ENCODE results near the gene ABLIM2. TPM values are rescaled to one million over a fixed set of nuclear protein-coding genes. Genes with fewer than 3 reads are reported as not detected.

The ABLIM2 gene
- polyA plus RNA-seq, 3 donors, result 0.21 TPM; not detected in 2

DNA sequence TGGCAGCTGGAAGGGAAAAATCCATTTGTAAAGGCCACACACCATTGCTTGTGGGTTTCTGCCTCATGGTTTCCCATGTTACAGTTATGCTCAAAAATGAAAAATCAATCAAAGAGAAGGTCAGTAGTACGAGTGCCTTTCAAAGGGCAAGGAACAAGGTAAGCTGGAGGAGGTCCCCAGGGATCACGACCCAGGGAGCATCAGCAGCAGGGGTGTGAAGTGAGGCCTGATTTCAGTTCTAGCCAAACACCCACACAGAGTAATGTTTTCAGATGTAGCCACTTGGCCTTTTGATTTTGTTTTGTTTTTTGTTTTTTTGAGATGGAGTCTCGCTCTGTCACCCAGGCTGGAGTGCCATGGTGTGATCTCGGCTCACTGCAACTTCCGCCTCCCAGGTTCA, 149.5 kb downstream of the ABLIM2 start:
- no peak overlapping the region for H3K4me3 ChIP-seq (replicated peaks in 1 of 3; ENCODE audit: low read depth in 2 of 3, low read length in 3 of 3)
- TF ChIP-seq, protein P1, sequence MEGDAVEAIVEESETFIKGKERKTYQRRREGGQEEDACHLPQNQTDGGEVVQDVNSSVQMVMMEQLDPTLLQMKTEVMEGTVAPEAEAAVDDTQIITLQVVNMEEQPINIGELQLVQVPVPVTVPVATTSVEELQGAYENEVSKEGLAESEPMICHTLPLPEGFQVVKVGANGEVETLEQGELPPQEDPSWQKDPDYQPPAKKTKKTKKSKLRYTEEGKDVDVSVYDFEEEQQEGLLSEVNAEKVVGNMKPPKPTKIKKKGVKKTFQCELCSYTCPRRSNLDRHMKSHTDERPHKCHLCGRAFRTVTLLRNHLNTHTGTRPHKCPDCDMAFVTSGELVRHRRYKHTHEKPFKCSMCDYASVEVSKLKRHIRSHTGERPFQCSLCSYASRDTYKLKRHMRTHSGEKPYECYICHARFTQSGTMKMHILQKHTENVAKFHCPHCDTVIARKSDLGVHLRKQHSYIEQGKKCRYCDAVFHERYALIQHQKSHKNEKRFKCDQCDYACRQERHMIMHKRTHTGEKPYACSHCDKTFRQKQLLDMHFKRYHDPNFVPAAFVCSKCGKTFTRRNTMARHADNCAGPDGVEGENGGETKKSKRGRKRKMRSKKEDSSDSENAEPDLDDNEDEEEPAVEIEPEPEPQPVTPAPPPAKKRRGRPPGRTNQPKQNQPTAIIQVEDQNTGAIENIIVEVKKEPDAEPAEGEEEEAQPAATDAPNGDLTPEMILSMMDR (IDR thresholded peaks at IDR 0.05), result no peak
- intact Hi-C loops (cut with micrococcal nuclease), result no loop called here
- H3K4me2 ChIP-seq (replicated peaks; ENCODE audit: extremely low read depth, low read length, poor library complexity, severe bottlenecking), result no peak overlapping the region
- Mint-ChIP-seq H3K9me3 (no peaks in the 10 kb centered on the region), H3K36me3 (no peaks in the 10 kb centered on the region), H3K4me3 (no peak overlapping the region), H3K27me3 (ENCODE audit: low read depth in 3 of 3) (peaks cover 4 to 8% (median 7%) of the 10 kb centered on the region in 3 donors), H3K27ac (no peak overlapping the region), H3K4me1 (no peaks in the 10 kb centered on the region)
- no peaks in the 10 kb centered on the region for H3K36me3 ChIP-seq (replicated peaks in 1 of 2; ENCODE audit: control insufficient read depth in 1 of 2, insufficient read depth in 2 of 2, low read length in 2 of 2)
- no peaks in the 10 kb centered on the region for H3K79me2 ChIP-seq (ENCODE audit: insufficient read depth, low read length)
- H2AFZ ChIP-seq (ENCODE audit: insufficient read depth, low read depth, low read length, poor library complexity, severe bottlenecking), result no peak overlapping the region
- H3K27ac ChIP-seq (ENCODE audit: low read depth in 1 of 2, low read length in 2 of 2), result no peak overlapping the region
- H4K20me1 ChIP-seq (ENCODE audit: insufficient read depth, low read length), result no peaks in the 10 kb centered on the region
- no peak overlapping the region for H3K9ac ChIP-seq (ENCODE audit: insufficient read depth, low read length, poor library complexity, severe bottlenecking)
- WGBS (ENCODE audit: insufficient coverage), result 96% methylated on average over 3 of the region's 5 CpGs
- H3K27me3 ChIP-seq (ENCODE audit: control insufficient read depth in 2 of 2, insufficient read depth in 2 of 2, low read length in 2 of 2), result no peaks in the 10 kb centered on the region
- no peaks in the 10 kb centered on the region for H3K9me3 ChIP-seq (replicated peaks in 1 of 2; ENCODE audit: control insufficient read depth in 1 of 2, insufficient read depth in 1 of 2, low read length in 2 of 2)
- no peaks in the 10 kb centered on the region for H3K4me1 ChIP-seq (ENCODE audit: control insufficient read depth in 1 of 2, insufficient read depth in 2 of 2, low read length in 2 of 2)
- DNase-seq, result no peak

DNA sequence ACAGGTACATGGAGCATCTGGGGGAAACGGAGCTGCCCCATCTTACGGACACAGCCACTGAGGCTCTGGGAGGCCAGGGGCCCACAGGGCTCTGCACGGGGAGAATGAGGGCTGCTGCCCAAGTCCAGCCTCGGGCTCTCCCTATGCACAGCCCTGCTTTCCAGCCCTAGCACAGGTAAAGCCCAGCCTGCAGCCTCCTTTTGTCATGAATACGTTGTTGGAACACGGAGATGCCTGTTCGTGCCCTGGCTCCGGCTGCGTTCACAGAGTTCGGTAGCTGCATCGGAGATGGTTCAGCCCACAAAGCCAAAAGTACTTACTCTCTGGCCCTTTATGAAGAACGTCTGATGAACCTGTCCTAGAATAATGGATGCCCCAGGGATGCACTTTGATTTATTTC, 150.2 kb downstream of the ABLIM2 start:
- Mint-ChIP-seq H3K4me3 (no peak overlapping the region), H3K27ac (no peak overlapping the region), H3K9me3 (no peaks in the 10 kb centered on the region), H3K27me3 (ENCODE audit: low read depth in 3 of 3) (peaks cover 4 to 11% (median 8%) of the 10 kb centered on the region in 3 donors), H3K36me3 (no peaks in the 10 kb centered on the region), H3K4me1 (no peaks in the 10 kb centered on the region)
- TF ChIP-seq, protein P1 (IDR thresholded peaks at IDR 0.05), result no peak
- H3K79me2 ChIP-seq (ENCODE audit: insufficient read depth, low read length), result no peaks in the 10 kb centered on the region
- no peaks in the 10 kb centered on the region for H3K36me3 ChIP-seq (replicated peaks in 1 of 2; ENCODE audit: control insufficient read depth in 1 of 2, insufficient read depth in 2 of 2, low read length in 2 of 2)
- intact Hi-C loops (cut with micrococcal nuclease), result no loop called here
- H3K27me3 ChIP-seq (ENCODE audit: control insufficient read depth in 2 of 2, insufficient read depth in 2 of 2, low read length in 2 of 2), result no peaks in the 10 kb centered on the region
- no peak for DNase-seq
- no peak overlapping the region for H2AFZ ChIP-seq (ENCODE audit: insufficient read depth, low read depth, low read length, poor library complexity, severe bottlenecking)
- H3K4me2 ChIP-seq (replicated peaks; ENCODE audit: extremely low read depth, low read length, poor library complexity, severe bottlenecking), result no peak overlapping the region
- H3K9ac ChIP-seq (ENCODE audit: insufficient read depth, low read length, poor library complexity, severe bottlenecking), result no peak overlapping the region
- no peaks in the 10 kb centered on the region for H3K4me1 ChIP-seq (ENCODE audit: control insufficient read depth in 1 of 2, insufficient read depth in 2 of 2, low read length in 2 of 2)
- H3K9me3 ChIP-seq (replicated peaks in 1 of 2; ENCODE audit: control insufficient read depth in 1 of 2, insufficient read depth in 1 of 2, low read length in 2 of 2), result no peaks in the 10 kb centered on the region
- H3K27ac ChIP-seq (ENCODE audit: low read depth in 1 of 2, low read length in 2 of 2), result no peak overlapping the region
- no peaks in the 10 kb centered on the region for H4K20me1 ChIP-seq (ENCODE audit: insufficient read depth, low read length)
- H3K4me3 ChIP-seq (replicated peaks in 1 of 3; ENCODE audit: low read depth in 2 of 3, low read length in 3 of 3), result no peak overlapping the region
- WGBS (ENCODE audit: insufficient coverage), result 91% methylated on average over 12 of the region's 12 CpGs
